ENCODE results near the gene ZNF79. TPM values are rescaled to one million over a fixed set of nuclear protein-coding genes. Genes with fewer than 3 reads are reported as not detected.

Gene ZNF79
- total RNA-seq, 1 experiment from 2014 or later = 9.0 TPM

GRCh38 chr9:127384016-127384730, 40.0 kb upstream of the ZNF79 start:
- ATAC-seq = no peak
- Mint-ChIP-seq H3K4me3 (no peak overlapping the region), H3K9me3 (peaks cover 9% of the 10 kb centered on the region), H3K36me3 (peaks cover 3% of the 10 kb centered on the region; the same call in 1 of the 2 replicates), H3K27ac (no peak overlapping the region), H3K27me3 (ENCODE audit: low read depth) (no peaks in the 10 kb centered on the region; the same call in none of the 2 replicates), H3K4me1 (peaks cover 8% of the 10 kb centered on the region)
- ChIA-PET CTCF (interaction anchor here (1.4 to 2.1 kb wide), 4 partner anchors 13 to 53 kb away, joined by 4 to 6 read pairs (median 5); partner anchors contain the start of gene SLC2A8), POLR2A (no interaction called here)
- TF ChIP-seq IRF2 (CRISPR knock-in tag; IDR thresholded peaks at IDR 0.05; ENCODE audit: borderline replicate concordance, low read depth) = no peak
- TF ChIP-seq ZNF263 (CRISPR knock-in tag; IDR thresholded peaks at IDR 0.05; ENCODE audit: low read depth) = no peak
- no peak for TF ChIP-seq SOX15 (CRISPR knock-in tag; IDR thresholded peaks at IDR 0.05)
- TF ChIP-seq ZMAT4 (CRISPR knock-in tag; IDR thresholded peaks at IDR 0.05) = no peak
- no peak for TF ChIP-seq USF1 (CRISPR knock-in tag; IDR thresholded peaks at IDR 0.05)
- TF ChIP-seq ZNF219 (CRISPR knock-in tag; IDR thresholded peaks at IDR 0.05; ENCODE audit: borderline replicate concordance) = no peak
- TF ChIP-seq NFYB (CRISPR knock-in tag; conservative IDR thresholded peaks at IDR 0.05; ENCODE audit: low read depth) = no peak
- no peak for TF ChIP-seq SMAD4 (CRISPR knock-in tag; IDR thresholded peaks at IDR 0.05)
- no peak for TF ChIP-seq AR (CRISPR knock-in tag; IDR thresholded peaks at IDR 0.05)
- no peak for TF ChIP-seq NFATC4 (CRISPR knock-in tag; IDR thresholded peaks at IDR 0.05)
- TF ChIP-seq, protein P1, sequence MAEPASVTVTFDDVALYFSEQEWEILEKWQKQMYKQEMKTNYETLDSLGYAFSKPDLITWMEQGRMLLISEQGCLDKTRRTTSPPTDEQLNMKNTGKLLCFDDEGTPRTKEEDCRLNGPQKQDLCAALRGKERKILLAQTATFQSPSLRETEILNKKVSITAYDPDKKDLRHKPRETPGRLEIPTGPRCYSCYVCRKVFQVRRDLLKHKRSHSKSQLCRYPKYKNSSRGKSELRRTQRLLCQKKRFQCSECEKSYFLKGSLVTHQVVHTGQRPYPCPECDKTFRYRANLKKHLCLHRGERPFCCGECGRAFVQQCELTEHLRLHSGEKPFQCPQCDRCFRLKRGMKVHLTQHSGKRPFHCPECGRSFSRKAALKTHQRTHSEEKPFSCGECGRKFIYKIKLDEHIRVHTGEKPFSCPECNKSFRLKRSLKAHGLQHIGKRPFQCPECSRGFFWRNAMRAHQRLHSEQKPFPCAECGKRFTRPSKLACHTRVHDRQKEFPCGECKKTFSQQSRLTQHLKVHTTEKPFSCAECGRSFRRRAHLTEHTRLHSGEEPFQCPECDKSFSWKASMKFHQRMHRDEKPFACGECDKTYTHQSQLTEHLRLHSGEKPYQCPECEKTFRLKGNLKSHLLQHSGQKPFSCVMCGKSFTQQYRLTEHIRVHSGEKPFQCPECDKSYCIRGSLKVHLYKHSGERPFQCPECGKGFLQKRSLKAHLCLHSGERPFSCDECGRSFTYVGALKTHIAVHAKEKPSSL (CRISPR knock-in tag; conservative IDR thresholded peaks at IDR 0.05) = no peak
- TF ChIP-seq RELA (CRISPR knock-in tag; IDR thresholded peaks at IDR 0.05; ENCODE audit: borderline replicate concordance) = no peak
- TF ChIP-seq, protein P2, sequence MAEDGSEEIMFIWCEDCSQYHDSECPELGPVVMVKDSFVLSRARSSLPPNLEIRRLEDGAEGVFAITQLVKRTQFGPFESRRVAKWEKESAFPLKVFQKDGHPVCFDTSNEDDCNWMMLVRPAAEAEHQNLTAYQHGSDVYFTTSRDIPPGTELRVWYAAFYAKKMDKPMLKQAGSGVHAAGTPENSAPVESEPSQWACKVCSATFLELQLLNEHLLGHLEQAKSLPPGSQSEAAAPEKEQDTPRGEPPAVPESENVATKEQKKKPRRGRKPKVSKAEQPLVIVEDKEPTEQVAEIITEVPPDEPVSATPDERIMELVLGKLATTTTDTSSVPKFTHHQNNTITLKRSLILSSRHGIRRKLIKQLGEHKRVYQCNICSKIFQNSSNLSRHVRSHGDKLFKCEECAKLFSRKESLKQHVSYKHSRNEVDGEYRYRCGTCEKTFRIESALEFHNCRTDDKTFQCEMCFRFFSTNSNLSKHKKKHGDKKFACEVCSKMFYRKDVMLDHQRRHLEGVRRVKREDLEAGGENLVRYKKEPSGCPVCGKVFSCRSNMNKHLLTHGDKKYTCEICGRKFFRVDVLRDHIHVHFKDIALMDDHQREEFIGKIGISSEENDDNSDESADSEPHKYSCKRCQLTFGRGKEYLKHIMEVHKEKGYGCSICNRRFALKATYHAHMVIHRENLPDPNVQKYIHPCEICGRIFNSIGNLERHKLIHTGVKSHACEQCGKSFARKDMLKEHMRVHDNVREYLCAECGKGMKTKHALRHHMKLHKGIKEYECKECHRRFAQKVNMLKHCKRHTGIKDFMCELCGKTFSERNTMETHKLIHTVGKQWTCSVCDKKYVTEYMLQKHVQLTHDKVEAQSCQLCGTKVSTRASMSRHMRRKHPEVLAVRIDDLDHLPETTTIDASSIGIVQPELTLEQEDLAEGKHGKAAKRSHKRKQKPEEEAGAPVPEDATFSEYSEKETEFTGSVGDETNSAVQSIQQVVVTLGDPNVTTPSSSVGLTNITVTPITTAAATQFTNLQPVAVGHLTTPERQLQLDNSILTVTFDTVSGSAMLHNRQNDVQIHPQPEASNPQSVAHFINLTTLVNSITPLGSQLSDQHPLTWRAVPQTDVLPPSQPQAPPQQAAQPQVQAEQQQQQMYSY (CRISPR knock-in tag; IDR thresholded peaks at IDR 0.05) = no peak
- no peak for TF ChIP-seq ETV6 (CRISPR knock-in tag; IDR thresholded peaks at IDR 0.05)
- no peak for TF ChIP-seq TEAD1 (CRISPR knock-in tag; IDR thresholded peaks at IDR 0.05)
- no peak for TF ChIP-seq MYBL2 (CRISPR knock-in tag; IDR thresholded peaks at IDR 0.05)
- no peak for DNase-seq (ENCODE audit: low spot score)
